SIG-M5 treated with dmso at 0.1 percent for 504 hours (cell line): Measurements from ENCODE around the gene FXYD3.
"Not testable (repeated sequence)": the region's sequence is repeated elsewhere in the genome, so short reads cannot be mapped to it uniquely, and the experiment has no call there.

Experiments used
- DNase-seq: peaks from one replicate; lab custom pipeline; 2025; ENCODE audit not compliant: unreplicated experiment; lab: John Stamatoyannopoulos, UW

The FXYD3 gene

GRCh38 chr19:35123573-35123972 lies 8.0 kb downstream of the FXYD3 start:
- DNase-seq, result no peak

DNA sequence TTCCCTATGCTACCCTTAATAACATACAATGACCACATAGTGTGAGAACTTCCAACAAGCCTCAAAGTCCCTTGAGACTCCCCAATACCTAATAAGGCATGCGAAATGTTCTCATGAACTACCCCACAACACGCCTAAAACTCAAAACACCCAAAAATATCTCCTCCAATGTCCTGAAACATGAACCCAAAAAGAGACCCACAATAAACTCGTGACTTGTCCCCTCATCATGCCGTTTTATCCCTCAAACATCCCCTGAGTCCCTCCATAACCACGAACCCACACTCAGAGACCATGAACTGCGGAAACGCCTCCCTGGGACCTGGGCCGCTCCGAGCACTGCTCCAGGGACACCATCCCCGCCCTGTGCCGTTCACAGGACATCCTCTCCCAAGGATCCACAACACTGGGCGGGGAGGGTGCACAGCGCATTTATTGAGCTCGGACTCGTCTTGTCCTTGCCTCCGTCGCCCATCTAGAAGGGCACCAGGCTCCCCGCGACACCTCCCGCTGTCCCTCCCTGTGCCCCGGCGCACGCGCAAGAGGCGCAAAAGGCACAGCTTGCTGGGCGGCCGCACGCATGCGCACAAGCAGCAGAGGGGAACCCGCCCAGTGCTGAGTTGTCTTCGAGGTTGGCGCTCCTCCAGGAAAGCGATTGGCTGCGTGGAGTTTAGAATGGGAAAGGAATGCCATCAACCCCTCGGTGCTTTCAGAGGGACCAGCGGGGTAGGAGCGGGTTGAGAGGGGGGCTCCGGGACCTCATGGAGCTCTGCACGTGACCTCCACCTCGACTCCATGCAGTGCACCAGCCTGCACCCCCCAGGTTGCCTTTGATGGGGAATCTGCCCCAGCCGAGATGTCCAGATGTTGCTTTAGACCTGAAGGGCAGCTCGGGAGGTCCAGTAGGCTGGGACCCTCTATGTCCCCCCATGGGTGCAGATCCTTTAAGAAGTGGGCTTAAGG lies 8.8 kb downstream of the FXYD3 start:
- DNase-seq, result peak; percentile 60

- DNase-seq, result no peak
Observed at GRCh38 chr19:35125270-35125717, 9.7 kb downstream of the FXYD3 start.

- no peak for DNase-seq
Observed at GRCh38 chr19:35125749-35126623, 10.4 kb downstream of the FXYD3 start.

- DNase-seq, result no peak
Observed at GRCh38 chr19:35126624-35126959, 11.0 kb downstream of the FXYD3 start.

- DNase-seq, result no peak
Observed at GRCh38 chr19:35127871-35128270, 12.2 kb downstream of the FXYD3 start.

GRCh38 chr19:35128398-35129057 lies 12.9 kb downstream of the FXYD3 start:
- no peak for DNase-seq

DNA sequence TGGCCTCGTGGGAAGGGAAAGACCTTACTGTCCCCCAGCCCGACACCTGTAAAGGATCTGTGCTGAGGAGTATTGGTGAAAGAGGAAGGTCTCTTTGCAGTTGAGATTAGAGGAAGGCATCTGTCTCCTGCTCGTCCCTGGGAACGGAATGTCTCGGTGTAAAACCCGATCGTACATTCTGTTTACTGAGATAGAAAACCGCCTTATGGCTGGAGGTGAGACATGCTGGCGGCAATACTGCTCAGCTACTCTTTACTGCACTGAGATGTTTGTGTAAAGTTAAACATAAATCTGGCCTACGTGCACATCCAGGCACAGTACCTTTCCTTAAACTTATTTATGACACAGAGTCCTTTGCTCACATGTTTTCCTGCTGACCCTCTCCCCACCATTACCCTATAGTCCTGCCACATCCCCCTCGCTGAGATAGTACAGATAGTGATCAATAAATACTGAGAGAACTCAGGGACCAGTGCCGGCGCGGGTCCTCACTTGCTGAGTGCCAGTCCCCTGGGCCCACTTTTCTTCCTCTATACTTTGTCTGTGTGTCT lies 14.2 kb downstream of the FXYD3 start:
- DNase-seq, result not testable (repeated sequence)

DNA sequence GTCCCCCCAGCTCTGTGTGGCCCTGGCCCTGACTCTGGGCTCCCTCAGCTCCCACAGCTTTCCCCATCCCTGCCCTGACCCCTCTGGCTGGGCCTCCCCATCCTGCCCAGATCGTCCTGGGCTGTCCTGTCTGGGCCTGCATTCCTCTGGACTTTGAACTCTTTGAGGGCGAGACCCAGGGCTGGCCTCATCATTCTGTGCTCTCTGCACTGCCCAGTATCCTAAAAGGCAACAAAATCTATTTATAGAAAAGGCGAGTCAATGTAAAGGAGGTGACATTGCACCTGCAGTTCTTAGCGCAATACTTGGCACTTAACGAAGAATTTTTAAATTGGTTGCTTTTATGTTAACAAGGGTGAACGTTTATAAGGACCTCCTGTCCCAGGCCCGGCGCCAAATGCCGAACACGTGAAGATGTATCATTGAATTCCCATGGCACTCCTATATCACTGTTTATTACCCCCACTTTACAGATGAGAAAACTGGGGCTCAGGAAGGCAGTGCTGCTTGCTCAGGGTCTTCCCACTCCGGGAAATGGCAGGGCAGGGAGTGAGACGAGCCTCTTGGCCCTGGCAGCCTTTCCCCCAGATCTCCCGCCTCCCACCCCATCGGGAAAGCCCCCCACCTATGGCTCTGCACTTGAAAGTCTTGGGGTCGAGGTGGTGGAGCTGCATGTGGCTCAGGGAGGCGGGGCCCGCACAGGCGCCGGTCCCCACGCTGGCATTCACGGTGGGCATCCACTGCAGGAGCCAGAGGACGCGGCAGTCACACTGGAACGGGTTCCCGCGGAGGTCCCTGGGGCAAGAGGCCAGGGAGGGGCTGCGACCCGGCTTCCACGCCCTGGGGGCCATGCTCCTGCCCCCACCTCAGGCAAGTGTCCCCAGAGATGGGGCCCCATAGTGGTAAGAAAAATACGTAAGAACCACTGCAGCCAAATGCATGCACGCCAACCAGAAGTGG lies 15.4 kb downstream of the FXYD3 start:
- no peak for DNase-seq

- DNase-seq, result no peak
Observed at GRCh38 chr19:35132254-35132653, 16.6 kb downstream of the FXYD3 start.

- DNase-seq, result no peak
Observed at GRCh38 chr19:35133826-35134225, 18.2 kb downstream of the FXYD3 start.

DNA sequence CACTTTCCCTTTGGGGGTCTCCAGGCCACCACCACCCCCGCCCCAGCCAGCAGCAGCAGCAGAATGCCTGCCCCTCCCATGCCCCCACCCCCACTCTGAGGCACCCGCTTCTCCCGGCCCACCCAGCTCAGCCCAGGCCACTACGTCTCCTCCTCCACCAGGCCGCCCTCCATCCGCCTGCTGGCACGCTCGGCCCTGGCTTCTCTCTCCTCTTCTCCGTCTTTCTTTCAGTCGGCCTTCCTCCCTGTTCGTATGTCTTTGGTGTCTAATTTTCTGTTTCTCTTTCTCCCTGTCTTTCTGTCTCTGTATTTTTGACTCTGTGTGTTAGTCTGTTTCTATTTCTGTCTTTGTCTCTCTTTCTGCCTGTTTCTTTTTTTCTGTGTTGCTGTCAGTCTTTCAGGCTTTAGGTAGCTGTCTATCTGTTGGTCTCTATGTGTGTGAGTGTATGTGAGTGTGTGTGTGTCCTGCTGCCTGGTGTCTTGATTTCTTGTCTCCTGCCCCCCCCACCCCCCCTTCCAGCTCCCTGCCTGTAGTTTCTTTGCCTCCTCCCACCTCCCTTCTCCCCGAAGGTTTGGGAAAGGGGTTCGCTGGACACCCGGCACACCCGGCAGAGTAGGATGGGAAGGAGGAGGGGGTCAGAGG lies 19.1 kb downstream of the FXYD3 start, which contains the start of gene LGI4:
TSS of gene LGI4 (minus strand) at position 459 of the 642 bp plus-strand sequence. CDS start at position 80, 379 bp downstream.
- DNase-seq, result no peak

- DNase-seq, result peak; percentile 54
Observed at GRCh38 chr19:35135389-35135909, 19.8 kb downstream of the FXYD3 start.

DNA sequence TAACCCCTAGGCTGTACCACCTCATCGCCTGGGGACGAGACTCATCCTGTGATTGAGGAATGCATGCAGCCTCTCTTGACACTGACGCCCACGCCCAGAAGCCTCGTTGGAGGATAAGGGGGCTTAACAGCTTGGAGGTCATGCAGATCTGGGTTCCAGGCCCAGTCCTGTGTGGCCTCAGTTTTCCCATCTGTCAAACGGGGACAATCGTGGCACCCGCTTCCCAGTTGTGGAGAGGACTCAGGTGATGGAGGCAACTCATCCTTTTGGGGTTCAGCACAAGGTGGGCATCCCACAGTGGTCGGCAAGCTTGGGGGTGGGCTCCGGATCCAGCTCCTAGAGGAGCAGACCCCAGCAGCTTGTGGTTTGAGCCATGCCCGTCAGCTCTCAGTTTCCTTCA lies 20.6 kb downstream of the FXYD3 start:
- no peak for DNase-seq

- no peak for DNase-seq
Observed at GRCh38 chr19:35136977-35137702, 21.5 kb downstream of the FXYD3 start.

- DNase-seq, result no peak
Observed at GRCh38 chr19:35138305-35138892, 22.8 kb downstream of the FXYD3 start, which contains the start of gene FXYD1. Gene FXYD1, plus strand, starts transcription at chr19:35138824. Its CDS starts 1,256 bp downstream, at chr19:35140080.

GRCh38 chr19:35140207-35140961 lies 24.8 kb downstream of the FXYD3 start:
- DNase-seq, result no peak
